NCI-H345 treated with DMSO at 0.1 percent for 48 hours (cell line): Measurements from ENCODE around the gene PCBP3.
"Not testable (repeated sequence)": the region's sequence is repeated elsewhere in the genome, so short reads cannot be mapped to it uniquely, and the experiment has no call there.

Experiments
- DNase-seq: peaks from one replicate; lab custom pipeline; 2025; ENCODE audit not compliant: unreplicated experiment; lab: John Stamatoyannopoulos, UW

The PCBP3 gene

DNA sequence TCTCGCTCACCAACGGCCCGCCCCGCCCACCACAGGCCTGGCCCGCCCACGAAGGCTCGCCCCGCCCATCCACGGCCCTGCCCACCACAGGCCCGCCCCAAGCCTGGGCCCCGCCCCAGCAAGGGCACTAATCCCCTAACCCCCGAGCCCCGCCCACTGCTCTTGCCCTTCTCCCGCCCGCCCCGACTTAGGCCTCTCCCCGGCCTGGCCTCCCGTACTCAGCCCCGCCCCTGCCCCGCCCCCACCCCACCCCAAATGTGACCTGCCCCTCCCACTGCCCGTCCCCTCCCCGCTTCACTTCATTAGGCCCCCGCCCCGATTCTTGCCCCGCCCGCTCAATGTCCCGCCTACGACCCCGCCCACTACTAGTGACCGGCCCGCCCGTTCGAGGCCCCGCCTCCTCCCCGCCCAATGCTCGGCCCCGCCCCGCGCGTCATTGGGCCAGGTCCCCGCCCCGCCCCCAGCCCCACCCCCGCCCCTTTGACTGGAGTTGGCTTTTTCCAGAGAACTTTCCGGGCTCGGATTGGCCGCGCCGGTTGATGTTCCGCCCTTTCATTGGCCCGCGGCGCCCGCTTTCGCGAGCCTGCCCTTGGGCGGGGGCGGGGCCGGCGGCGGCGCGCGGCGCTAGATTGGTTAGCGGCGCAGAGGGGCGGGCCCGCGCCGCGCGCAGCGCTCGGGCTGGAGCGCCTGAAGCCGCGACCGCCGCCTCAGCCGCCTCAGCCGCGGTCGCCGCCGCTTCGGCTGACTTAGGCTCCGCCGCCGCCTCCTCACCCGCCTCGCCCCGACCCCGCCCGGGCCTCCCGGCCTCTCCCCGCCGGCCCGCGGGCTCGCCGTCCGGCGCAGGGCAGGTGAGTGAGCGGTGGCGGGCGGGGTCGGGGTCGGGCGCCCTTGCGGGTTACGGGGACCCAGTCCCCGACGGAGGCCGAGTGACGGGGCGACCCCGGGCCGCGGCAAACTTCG is at the start of gene PCBP3:
Gene PCBP3, plus strand, starts transcription at position 705 of the 960 bp plus-strand sequence. CDS start 206,361 bp downstream, outside the sequence.
- peak; percentile 90 for DNase-seq

DNA sequence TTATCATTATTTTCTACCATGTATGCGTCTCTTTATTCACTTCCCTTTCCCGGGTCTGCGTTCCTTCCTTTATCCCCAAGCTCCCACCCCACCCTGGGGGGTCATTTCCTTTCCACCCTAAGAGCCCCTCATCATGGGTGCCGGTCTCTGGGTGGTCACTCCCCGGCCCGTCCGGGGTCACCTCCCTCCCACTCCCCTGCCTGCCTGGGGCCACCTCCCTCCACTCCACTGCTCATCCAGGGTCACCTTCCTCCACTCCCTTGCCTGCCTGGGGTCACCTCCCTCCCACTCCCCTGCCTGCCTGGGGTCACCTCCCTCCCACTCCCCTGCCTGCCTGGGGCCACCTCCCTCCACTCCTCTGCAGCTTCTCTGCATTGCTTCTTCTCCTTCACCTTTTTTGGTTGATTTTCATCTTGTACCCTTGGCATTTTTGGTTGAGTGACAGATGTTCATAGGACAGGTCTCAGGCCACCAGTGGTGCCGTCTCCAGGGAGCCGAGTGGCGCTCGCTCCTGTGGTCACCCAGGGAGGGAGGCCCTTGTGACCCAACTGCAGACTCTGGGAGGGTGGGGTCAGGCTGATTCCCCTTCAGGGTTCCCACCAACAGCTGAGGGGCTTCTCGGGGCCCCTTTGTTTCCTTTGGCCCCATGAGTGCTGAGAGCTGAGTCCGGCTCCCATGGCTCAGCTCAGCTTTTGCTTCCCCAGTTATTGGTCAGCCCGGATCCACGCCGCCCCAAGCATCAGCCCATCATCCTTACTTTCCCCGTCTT is 48.6 kb upstream of the PCBP3 start:
- DNase-seq: no peak

DNA sequence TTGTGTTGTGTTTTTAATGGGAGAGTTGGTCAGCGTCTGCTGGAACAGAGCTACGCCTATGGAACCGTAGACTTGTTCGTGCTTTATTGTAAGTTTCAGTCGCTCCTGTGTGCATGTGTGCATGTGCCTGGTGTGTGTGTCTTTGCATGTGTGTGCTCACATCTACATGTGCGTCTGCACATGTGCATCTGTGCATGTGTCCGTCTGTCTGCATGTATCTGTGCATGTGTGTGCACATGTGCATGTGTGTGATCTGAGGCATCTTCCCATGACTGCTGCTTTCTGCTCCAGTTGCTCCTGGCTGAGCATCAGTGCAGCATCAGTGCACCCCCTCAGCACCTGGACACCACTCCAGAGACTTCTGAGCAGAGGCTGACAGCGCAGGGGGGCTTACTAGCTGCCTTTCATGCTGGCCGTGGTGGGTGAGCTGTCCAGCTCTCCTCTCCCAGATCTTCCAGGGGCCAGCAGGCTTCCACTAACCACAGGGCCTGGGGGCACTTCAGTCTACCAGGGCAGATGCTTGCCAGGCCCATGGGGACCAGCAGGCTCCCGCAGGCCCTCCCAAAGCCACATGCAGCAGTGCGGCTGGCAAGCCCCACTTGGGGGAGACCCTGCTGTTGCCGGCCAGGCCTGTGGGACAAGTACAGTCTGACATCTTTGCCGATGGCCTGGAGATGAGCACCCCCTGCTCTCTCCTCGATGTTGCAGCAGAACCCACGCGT is 47.8 kb upstream of the PCBP3 start:
- DNase-seq: no peak

DNA sequence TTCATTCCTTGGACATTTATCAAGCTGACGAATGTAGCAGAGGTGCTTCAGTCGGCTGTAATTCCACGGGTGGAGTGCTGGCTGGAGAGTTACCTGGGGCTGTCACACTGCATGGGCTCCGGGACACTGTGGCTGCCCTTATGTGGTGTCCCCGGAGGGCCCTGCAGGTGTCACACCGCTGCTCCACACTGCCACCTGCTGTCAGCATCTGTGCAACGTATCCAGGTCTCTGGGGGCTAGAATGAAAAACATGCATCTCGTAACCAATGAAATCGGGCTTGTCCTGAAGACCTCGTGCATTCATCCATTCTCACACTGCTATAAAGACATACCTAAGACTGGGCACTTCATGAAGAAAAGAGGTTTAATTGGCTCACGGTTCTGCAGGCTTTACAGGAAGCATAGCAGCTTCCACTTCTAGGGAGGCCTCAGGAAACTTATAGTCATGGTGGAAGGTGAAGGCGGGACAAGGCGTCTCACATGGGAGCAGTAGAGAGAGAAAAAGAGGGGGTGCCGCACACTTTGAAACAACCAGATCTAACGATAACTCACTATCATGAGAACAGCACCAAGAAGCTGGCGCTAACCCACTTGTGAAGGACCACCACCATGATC is 46.7 kb upstream of the PCBP3 start:
- DNase-seq: peak; percentile 43

DNA sequence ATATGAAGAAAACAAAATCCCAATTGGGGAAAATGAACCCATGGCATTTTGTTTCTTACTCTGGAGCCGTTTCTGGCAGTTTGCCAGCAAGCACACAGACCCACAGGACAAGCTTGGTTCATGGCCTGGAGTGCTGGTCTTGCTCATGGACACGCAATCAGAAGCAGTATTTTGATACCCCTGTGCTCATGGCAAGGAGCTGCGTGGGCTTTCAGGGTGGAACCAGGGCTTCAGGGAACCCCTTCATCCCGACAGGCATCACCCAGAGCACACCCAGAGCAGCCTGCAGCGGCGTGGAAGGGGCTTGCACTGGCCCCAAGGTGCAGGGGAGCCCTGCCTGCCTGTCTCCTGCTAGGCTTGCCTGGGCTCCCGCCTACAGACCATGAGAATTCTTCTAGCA is 45.4 kb upstream of the PCBP3 start:
- DNase-seq: no peak

DNA sequence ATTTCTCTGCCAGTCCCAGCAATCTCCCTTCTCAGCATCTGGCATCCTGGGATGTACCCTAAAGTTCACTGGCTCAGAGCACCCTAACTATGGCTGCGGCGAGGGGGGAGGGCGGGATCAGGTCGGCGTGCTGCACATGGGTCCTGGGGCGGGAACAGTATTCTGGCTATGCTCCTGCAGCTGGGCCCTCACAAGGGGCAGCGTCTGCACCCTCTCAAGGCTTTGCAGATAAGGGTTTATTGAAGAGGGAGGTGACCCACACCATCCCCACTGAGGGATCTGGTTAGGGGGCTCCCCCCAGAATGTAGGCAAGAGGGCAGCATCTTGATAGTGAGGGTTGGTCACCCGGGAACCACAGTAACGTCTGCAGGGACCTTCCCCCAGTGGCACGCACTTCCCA is 44.9 kb upstream of the PCBP3 start:
- DNase-seq: no peak

DNA sequence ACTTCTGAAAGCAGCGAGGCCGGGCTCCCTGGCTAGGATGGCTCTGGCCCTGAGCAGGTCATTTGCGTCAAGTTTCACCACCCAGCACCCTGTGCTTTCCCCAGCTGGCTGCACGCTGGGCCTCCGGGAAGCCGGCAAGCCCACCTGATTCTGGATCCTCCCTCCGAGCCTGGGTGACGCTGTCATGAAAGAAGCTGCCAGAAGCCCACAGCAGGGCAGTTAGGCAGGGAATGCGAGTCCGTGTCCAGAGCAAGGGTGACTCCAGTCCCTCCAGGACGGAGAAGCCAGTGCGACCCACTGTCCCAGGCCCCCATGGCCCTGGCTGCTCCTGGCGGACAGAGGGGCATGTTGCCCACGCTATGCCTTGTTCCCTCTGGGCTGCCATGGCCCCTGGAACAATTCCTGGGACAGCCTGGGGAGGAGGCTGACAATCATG is 44.4 kb upstream of the PCBP3 start:
- no peak for DNase-seq

DNA sequence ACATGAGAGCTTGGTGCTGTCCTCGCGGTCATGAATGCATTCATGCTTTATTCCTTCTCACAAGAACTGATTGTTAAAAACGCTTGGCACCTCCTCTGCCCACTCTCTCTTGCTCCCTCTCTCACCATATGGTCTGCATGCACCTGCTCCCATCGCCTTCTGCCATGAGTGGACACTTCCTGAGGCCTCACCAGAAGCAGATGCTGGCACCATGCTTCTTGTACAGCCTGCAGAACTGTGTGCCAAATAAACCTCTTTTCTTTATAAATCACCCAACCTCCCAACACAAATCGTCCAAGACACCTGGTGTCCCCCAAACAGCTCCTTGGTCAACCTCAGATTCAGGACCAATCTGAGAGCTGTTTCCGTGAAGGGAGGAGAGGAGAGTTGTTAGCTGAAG is 43.3 kb upstream of the PCBP3 start:
- no peak for DNase-seq

DNA sequence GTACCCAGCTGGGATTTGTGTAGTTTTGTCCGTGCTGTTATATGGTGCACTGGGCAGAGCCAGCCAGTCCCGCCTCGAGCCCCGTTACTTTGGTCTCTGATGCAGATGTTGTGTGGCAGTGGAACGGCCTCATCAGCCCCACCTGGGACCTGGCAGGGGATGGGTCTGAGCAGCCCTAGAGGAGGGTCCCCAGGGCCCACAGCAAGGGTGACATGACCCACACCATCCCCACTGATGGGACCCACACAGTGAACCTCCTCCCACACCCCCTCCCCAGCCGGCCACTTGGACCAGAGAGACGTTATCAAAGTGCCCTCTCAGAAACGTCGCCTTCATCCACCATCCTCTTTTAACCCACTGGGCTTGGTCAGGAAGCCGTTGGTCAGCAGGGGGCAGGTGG is 42.0 kb upstream of the PCBP3 start:
- DNase-seq: no peak

DNA sequence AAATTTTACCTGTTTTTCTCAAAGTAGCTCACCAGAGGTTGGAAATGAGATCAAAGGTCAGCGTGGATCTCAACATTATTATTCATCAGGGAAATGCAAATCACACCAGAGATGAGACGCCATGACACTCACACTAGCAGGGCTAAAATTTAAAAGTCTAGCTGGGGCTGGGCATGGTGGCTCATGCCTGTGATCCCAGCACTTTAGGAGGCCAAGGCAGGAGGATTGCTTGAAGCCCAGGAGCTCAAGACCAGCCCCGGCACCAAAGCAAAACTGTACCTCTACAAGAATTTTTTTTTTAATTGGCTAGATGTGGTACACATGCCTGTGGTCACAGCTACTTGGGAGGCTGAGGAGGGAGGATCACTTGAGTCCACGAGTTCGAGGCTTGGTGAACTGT is 41.4 kb upstream of the PCBP3 start:
- DNase-seq: no peak

DNA sequence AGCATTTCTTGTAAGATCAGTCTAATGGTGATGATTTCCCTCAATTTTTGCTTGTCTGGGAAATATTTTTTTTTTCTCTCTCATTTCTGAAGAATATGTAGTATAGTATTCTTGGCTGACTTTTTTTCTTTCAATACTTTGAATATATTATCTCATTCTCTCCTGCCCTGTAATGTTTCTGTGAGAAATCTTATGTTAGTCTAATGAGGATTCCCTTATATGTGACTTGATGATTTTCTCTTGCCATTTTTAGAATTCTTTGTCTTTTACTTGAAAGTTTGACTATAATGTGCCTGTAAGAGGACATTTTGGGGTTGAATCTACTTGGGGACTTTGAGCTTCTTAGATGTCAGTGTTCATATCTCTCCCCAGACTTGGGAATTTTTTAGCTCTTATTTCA is 40.0 kb upstream of the PCBP3 start:
- DNase-seq: no peak

DNA sequence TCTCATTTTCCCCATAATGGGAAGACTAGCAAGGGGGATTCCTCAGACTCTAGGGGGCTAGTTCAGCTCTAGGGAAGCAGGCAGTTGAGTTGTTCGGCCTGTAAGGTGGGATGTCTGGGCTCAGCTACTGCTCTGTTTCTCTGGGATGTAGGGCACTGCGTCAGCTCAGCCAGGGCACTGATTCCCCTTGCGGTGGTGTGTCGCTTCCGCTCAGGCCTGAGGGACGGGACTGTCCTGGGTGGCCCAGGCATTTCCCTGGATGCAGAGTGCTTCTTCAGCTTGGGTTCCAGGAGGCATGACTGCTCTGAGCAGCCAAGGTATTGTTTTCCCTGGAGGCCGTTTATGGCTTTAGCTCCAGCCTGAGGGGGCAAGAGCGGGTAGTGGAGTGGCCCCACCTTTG is 38.8 kb upstream of the PCBP3 start:
- DNase-seq: not testable (repeated sequence)

DNA sequence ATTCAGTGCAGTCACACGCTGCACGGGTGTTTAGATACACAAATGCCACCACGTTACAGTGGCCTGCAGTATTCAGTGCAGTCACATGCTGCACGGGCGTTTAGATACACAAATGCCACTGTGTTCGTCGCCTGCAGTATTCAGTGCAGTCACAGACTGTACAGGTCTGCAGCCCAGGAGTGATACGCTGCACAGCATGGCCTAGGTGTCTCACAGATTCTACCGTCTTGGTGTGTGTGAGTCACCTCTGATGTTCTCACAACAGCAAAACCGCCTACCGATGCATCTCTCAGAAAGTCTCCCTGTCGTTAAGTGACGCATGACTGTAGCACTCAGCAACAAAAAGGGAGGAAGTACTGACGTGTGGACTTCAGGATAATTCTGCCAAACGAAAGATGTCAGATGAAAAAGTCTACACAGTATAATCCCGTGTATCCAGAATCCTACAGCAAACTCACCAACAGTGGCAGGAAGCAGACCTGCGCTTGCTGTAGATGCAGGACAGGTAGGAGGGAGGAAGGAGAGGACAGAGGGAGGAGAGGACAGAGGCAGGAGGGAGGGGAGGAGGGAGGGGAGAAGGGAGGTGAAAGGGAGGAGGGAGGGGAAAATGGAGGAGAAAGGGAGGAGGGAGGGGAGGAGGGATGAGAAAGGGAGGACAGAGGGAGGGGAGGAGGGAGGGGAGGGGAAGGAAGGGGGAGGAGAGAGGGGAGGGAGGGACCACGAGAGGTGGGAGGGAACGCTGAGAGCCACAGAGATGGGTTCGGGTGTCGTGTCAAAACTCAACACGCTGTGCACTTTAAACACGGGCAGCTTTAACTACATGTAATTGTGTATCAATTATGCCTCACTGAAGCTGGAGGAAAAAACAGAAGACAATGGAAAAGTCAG is 36.3 kb upstream of the PCBP3 start:
- DNase-seq: no peak

DNA sequence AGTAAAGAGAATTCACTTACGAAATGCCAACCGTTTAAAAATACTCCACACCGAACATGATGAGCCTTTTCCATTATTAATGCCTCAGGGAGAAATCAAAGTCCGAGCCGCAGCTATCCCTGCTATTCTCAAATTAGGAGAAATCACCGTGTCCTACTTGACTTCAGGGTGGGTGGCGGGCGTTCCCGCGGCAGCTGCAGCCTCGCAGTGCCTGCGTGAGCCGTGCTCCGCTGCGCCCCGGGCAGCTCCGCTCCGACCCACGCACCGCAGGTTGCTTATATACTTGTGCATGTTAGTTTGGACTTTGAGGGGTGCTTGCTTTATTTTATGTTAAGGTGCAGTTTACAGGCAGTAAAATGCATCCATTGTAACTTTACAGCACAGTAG is 35.6 kb upstream of the PCBP3 start:
- no peak for DNase-seq

DNA sequence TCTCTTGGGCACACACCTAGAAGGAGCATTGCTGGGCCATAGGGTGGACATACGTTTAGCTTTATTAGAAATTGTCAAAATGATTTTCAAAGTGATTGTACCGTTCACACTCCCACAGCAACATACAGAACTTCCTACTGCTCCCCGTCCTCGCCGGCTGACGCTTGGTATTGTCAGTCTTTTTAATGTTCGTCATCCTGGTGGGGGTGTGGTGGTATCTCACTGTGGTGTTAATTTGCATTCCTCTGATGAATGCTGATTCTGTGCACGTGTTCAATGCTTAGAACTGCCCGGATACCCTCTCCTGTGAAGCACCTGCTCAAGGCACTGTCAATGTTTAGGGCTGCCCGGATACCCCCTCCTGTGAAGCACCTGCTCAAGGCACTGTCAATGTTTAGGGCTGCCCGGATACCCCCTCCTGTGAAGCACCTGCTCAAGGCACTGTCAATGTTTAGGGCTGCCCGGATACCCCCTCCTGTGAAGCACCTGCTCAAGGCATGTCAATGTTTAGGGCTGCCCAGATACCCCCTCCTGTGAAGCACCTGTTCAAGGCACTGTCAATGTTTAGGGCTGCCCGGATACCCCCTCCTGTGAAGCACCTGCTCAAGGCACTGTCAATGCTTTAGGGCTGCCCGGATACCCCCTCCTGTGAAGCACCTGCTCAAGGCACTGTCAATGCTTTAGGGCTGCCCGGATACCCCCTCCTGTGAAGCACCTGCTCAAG is 34.6 kb upstream of the PCBP3 start:
- DNase-seq: not testable (repeated sequence)

DNA sequence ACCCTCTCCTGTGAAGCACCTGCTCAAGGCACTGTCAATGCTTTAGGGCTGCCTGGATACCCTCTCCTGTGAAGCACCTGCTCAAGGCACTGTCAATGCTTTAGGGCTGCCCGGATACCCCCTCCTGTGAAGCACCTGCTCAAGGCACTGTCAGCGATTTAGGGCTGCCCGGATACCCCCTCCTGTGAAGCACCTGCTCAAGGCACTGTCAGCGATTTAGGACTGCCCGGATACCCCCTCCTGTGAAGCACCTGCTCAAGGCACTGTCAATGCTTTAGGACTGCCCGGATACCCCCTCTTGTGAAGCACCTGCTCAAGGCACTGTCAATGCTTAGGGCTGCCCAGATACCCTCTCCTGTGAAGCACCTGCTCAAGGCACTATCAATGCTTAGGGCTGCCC is 33.9 kb upstream of the PCBP3 start:
- not testable (repeated sequence) for DNase-seq

DNA sequence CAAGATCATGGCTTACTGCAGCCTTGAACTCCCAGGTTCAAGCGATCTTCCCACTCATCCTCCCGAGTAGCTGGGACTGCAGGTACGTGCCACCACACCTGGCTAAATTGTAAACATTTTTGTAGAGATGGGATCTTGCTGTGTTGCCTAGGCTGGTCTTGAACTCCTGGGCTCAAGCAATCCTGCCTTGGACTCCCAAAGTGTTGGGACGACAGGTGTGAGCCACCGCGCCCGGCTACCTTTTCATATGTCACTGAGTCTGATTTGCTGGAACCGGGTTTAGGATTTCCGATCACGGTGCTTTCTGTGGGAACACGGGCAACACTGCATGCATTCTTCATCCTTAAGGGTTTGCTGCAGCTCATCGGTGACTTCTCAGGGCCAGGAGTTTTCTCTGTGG is 32.2 kb upstream of the PCBP3 start:
- DNase-seq: no peak

DNA sequence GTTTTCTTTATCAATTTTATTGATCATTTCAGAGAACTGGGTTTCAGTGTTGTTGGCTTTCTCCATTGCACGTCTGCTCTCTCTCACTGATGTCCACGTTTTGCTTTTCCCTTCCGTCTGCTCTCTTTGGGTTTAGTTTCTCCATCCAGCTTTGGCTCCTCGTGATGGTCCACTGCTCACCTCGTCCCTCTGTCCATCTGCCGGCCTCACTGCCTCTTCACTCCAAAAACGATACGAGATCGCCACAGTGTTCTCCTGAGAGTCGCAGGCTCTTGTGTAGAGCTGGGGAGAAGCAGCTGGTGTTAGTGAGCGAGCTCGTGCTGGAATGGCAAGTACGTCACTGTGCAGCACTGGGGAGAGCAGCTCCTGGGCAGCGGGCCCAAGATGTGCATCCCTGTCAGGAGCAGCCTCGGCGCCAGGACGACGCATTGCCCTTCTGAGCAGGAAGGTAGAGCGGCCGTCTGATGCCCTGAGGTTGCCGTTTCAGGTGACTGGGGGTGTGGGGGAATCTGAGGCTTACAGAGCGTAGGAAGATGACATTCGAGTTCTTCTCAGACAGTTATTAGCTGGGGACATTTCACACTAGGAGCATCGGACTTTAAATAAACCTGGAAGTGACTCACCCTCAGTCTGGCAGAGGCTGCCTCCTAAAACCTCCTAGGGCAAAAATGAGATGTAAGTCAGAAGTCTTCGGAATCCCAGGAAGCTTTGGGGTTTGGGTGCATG is 31.4 kb upstream of the PCBP3 start:
- DNase-seq: no peak

DNA sequence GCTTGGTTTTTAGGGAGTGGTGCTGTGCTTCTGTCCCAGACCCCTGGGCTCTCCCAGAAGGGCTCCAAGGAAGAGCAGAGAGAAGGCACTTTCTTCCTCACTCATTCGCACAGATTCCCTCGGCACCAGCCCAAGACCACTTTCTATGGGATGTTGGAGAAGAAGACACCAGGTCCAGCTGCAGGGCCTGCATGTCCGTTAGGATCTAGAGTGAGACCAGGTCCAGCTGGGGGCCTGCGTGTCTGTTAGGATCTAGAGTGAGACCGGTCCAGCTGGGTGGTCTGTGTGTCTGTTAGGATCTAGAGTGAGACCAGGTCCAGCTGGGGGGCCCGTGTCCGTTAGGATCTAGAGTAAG is 30.9 kb upstream of the PCBP3 start:
- not testable (repeated sequence) for DNase-seq
